Liver (tissue), 9 donors: ENCODE data around the gene KDELR1. TPM values are rescaled to one million over a fixed set of nuclear protein-coding genes. Genes with fewer than 3 reads are reported as not detected.

Experiments
- DNase-seq: peaks from one replicate; pipeline ENCODE4 v3.0.0-alpha.2; 2017; ENCODE audit warnings: low spot score
- H3K27ac ChIP-seq, 2 donors: one replicate each; pipeline ENCODE4 v1.7.0; 2013; ENCODE audit warnings: inconsistent platforms in 2 of 2, low read length in 2 of 2, control low read depth in 1 of 2, low read depth in 1 of 2, mild to moderate bottlenecking in 1 of 2
- H3K27me3 ChIP-seq, 4 donors: one replicate each; pipeline versions ENCODE4 v1.6.1 to v1.7.0; 2013; ENCODE audit warnings: low read length in 3 of 4, inconsistent platforms in 1 of 4, mild to moderate bottlenecking in 1 of 4, moderate library complexity in 1 of 4; ENCODE audit not compliant: control insufficient read depth in 4 of 4, insufficient read depth in 4 of 4
- H3K36me3 ChIP-seq, 4 donors: one replicate each; pipeline versions ENCODE4 v1.6.1 to v1.7.0; 2013; ENCODE audit warnings: low read length in 3 of 4, mild to moderate bottlenecking in 3 of 4, low read depth in 1 of 4, moderate library complexity in 1 of 4; ENCODE audit not compliant: control insufficient read depth in 4 of 4, insufficient read depth in 3 of 4
- H3K4me1 ChIP-seq, 4 donors: one replicate each; pipeline versions ENCODE4 v1.6.1 to v1.7.0; 2013; ENCODE audit warnings: low read length in 3 of 4, mild to moderate bottlenecking in 3 of 4, moderate library complexity in 1 of 4; ENCODE audit not compliant: control insufficient read depth in 4 of 4, insufficient read depth in 4 of 4
- H3K4me3 ChIP-seq, 3 donors: one replicate each; pipeline versions ENCODE4 v1.6.1 to v1.7.0; 2013; ENCODE audit warnings: low read length in 3 of 3, control low read depth in 1 of 3, low read depth in 1 of 3, mild to moderate bottlenecking in 1 of 3
- H3K9ac ChIP-seq, 2 donors: one replicate each; pipeline ENCODE4 v1.7.0; 2013; ENCODE audit warnings: low read length in 2 of 2, mild to moderate bottlenecking in 2 of 2, moderate library complexity in 2 of 2, control low read depth in 1 of 2, low read depth in 1 of 2
- H3K9me3 ChIP-seq, 4 donors: one replicate each; pipeline versions ENCODE4 v1.6.1 to v1.7.0; 2013; ENCODE audit warnings: low read length in 3 of 4; ENCODE audit not compliant: control insufficient read depth in 4 of 4
- ATF3 ChIP-seq: IDR thresholded peaks from 2 replicates; pipeline ENCODE4 v1.6.1; 2016; ENCODE audit warnings: antibody characterized with exemption
- CTCF ChIP-seq: fragments of 150-350 bp; IDR thresholded peaks from 2 replicates; pipeline ENCODE4 v1.5.1; 2017; ENCODE audit warnings: improper control_type of control experiment, low read depth, low read length; ENCODE audit not compliant: missing input control
- EGR1 ChIP-seq, 2 donors: IDR thresholded peaks; 2 replicates each; pipeline ENCODE4 v1.6.1; 2016 to 2018; ENCODE audit warnings: antibody characterized with exemption in 2 of 2, low read depth in 2 of 2
- FOXA1 ChIP-seq: IDR thresholded peaks from 2 replicates; pipeline ENCODE4 v1.6.1; 2016; ENCODE audit warnings: antibody characterized with exemption
- FOXA2 ChIP-seq: IDR thresholded peaks from 2 replicates; pipeline ENCODE4 v1.6.1; 2016; ENCODE audit warnings: antibody characterized with exemption
- GABPA ChIP-seq, 2 donors: IDR thresholded peaks in 1 of 2; conservative IDR thresholded peaks in 1 of 2; 2 replicates each; pipeline ENCODE4 v1.6.1; 2016; ENCODE audit warnings: antibody characterized with exemption in 2 of 2, mild to moderate bottlenecking in 1 of 2, moderate library complexity in 1 of 2
- HNF4A ChIP-seq, 2 donors: conservative IDR thresholded peaks; 2 replicates each; pipeline ENCODE4 v1.6.1; 2016; ENCODE audit warnings: antibody characterized with exemption in 2 of 2, mild to moderate bottlenecking in 2 of 2
- HNF4G ChIP-seq: IDR thresholded peaks from 2 replicates; pipeline ENCODE4 v1.6.1; 2016; ENCODE audit warnings: antibody characterized with exemption
- JUND ChIP-seq, 2 donors: IDR thresholded peaks; 2 replicates each; pipeline ENCODE4 v1.6.1; 2016; ENCODE audit warnings: antibody characterized with exemption in 2 of 2
- NR2F2 ChIP-seq: IDR thresholded peaks from 2 replicates; pipeline ENCODE4 v1.6.1; 2016; ENCODE audit warnings: antibody characterized with exemption
- RAD21 ChIP-seq, 2 donors: IDR thresholded peaks; 2 replicates each; pipeline ENCODE4 v1.6.1; 2016; ENCODE audit warnings: antibody characterized with exemption in 2 of 2, mild to moderate bottlenecking in 2 of 2
- REST ChIP-seq: IDR thresholded peaks from 2 replicates; pipeline ENCODE4 v1.6.1; 2016; ENCODE audit warnings: antibody characterized with exemption, mild to moderate bottlenecking
- RXRA ChIP-seq, 2 donors: IDR thresholded peaks; 2 replicates each; pipeline ENCODE4 v1.6.1; 2017 to 2018; ENCODE audit warnings: antibody characterized with exemption in 2 of 2, mild to moderate bottlenecking in 1 of 2
- SP1 ChIP-seq: IDR thresholded peaks from 2 replicates; pipeline ENCODE4 v1.6.1; 2018; ENCODE audit warnings: antibody characterized with exemption, mild to moderate bottlenecking
- TAF1 ChIP-seq: conservative IDR thresholded peaks from 2 replicates; pipeline ENCODE4 v1.6.1; 2016; ENCODE audit warnings: antibody characterized with exemption, mild to moderate bottlenecking
- YY1 ChIP-seq: IDR thresholded peaks from 2 replicates; pipeline ENCODE4 v1.6.1; 2016; ENCODE audit warnings: antibody characterized with exemption, mild to moderate bottlenecking
- ZBTB33 ChIP-seq: IDR thresholded peaks from 2 replicates; pipeline ENCODE4 v1.6.1; 2016; ENCODE audit warnings: antibody characterized with exemption
- WGBS: extraction: QIAGEN DNeasy Blood & Tissue Kit; methylation state at CpG from one replicate; pipeline ENCODE4 v1.1.7; 2013; 5-methylcytosine and 5-hydroxymethylcytosine counted together
- polyA plus RNA-seq, 2 donors: library from polyadenylated mRNA; stranded (reverse) in 1 of 2; unstranded in 1 of 2; fragments of 200-250 nt in 1 of 2; fragments of >200 nt in 1 of 2; fragmentation: Nextera tagmentation in 1 of 2; extraction: Ambion mirVana in 1 of 2; gene quantifications; one replicate each; pipeline versions ENCODE4 v1.2.1 to v1.2.3, GENCODE V29; 2013 to 2015
- total RNA-seq, 2 donors: library from RNA; depleted of rRNA; stranded (reverse); fragments of >200 nt; gene quantifications; one replicate each; pipeline ENCODE4 v1.2.3, GENCODE V29; 2014
- TF ChIP-seq, protein P1 (sequence below): IDR thresholded peaks from 2 replicates; pipeline ENCODE4 v1.6.1; 2016; ENCODE audit warnings: antibody characterized with exemption
- donor health status: healthy.
- donor health status: healthy.
- donor health status: healthy.
- donor health status: healthy.
- donor health status: healthy.

The KDELR1 gene
- total and polyA plus RNA-seq, 4 donors, result 32.3 to 94.9 (median 47.0) TPM

- peak; percentile 55 for DNase-seq
- peaks cover 3 to 6% (median 4%) of the 10 kb centered on the region in 4 donors for H3K4me1 ChIP-seq
- no peaks in the 10 kb centered on the region for H3K9me3 ChIP-seq
- H3K27ac ChIP-seq, result no peak overlapping the region
- H3K9ac ChIP-seq, result no peak overlapping the region
- 65% methylated on average over 31 of the region's 31 CpGs for WGBS
- H3K36me3 ChIP-seq, result no peaks in the 10 kb centered on the region
- H3K27me3 ChIP-seq, result no peaks in the 10 kb centered on the region
- TF ChIP-seq FOXA1, result no peak
- no peak for TF ChIP-seq NR2F2
- TF ChIP-seq ATF3, result no peak
- TF ChIP-seq, protein P1, sequence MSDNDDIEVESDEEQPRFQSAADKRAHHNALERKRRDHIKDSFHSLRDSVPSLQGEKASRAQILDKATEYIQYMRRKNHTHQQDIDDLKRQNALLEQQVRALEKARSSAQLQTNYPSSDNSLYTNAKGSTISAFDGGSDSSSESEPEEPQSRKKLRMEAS, result no peak
- no peak for TF ChIP-seq CTCF
- TF ChIP-seq TAF1, result no peak
- no peak for TF ChIP-seq RAD21 (IDR thresholded peaks at IDR 0.05)
- no peak for TF ChIP-seq EGR1 (IDR thresholded peaks at IDR 0.05; ENCODE audit: low read depth in 2 of 2)
- TF ChIP-seq HNF4A (conservative IDR thresholded peaks at IDR 0.05), result no peak
- TF ChIP-seq HNF4G, result no peak
- TF ChIP-seq JUND (IDR thresholded peaks at IDR 0.05), result no peak
- no peak for TF ChIP-seq GABPA (IDR thresholded peaks at IDR 0.05 in 1 of 2, conservative IDR thresholded peaks at IDR 0.05 in 1 of 2)
- no peak for TF ChIP-seq REST
- TF ChIP-seq FOXA2, result no peak
- no peak for TF ChIP-seq SP1
- TF ChIP-seq RXRA (IDR thresholded peaks at IDR 0.05), result no peak
- no peak for TF ChIP-seq ZBTB33
- no peak for TF ChIP-seq YY1
- H3K4me3 ChIP-seq, result no peak overlapping the region
Observed at GRCh38 chr19:48419158-48419920, 28.0 kb upstream of the KDELR1 start.
